GM18507 (cell line): ENCODE data around the gene SYF2.
"Not testable (repeated sequence)": the region's sequence is repeated elsewhere in the genome, so short reads cannot be mapped to it uniquely, and the experiment has no call there.

Experiments
- DNase-seq: peaks from one replicate; pipeline ENCODE4 v3.0.0; 2011; ENCODE audit warnings: low read depth; ENCODE audit not compliant: insufficient read length; ENCODE audit errors: extremely low spot score
- FAIRE-seq: peaks from 2 replicates; lab custom pipeline; 2011; peaks lifted over from hg19 to GRCh38; lab: Jason Lieb, UNC

The SYF2 gene

GRCh38 chr1:25187904-25188303, 44.4 kb downstream of the SYF2 start:
- FAIRE-seq, DNase-seq: not testable (repeated sequence)

GRCh38 chr1:25187077-25187476, 45.2 kb downstream of the SYF2 start:
- FAIRE-seq (no peak), DNase-seq (no peak)

DNA sequence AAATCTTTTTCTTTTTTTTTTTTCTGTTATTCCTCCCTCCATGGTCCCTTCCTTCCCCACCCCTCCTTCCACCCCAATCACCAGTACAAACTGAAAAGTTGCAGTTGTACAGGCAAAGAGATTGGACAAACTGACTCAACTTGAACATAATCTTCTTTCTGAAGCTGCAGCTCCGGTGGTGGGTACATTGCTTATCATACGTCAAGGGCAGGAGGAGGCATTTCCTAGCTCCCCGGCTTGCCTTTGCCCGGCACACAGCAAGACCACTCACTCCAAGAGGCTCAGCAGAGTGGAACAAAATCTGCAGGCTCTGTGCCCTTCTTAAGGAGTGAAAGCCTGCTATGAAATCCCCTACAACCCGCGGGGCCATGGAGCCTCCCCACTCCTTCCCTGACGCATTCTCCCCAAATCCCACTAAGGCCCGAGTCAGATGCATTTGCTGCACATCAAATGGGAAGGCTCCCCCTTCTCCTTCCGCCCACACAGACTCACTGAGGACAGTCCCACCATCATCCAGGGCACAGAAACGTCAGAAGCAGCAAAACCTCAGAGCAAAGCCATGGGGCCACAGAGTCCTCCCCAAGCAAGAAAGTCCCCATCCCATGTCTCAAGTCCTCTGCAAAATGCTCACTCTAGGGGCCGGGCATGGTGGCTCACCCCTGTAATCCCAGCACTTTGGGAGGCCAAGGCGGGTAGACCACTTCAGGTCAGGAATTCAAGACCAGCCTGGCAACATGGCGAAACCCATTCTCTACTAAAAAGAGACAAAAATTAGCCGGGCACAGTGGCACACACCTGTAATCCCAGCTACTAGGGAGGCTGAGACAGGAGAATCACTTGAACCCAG, 45.9 kb downstream of the SYF2 start:
- FAIRE-seq (no peak), DNase-seq (no peak)

- no peak for DNase-seq
- no peak for FAIRE-seq
Measured at GRCh38 chr1:25185409-25186160, 46.7 kb downstream of the SYF2 start.

DNA sequence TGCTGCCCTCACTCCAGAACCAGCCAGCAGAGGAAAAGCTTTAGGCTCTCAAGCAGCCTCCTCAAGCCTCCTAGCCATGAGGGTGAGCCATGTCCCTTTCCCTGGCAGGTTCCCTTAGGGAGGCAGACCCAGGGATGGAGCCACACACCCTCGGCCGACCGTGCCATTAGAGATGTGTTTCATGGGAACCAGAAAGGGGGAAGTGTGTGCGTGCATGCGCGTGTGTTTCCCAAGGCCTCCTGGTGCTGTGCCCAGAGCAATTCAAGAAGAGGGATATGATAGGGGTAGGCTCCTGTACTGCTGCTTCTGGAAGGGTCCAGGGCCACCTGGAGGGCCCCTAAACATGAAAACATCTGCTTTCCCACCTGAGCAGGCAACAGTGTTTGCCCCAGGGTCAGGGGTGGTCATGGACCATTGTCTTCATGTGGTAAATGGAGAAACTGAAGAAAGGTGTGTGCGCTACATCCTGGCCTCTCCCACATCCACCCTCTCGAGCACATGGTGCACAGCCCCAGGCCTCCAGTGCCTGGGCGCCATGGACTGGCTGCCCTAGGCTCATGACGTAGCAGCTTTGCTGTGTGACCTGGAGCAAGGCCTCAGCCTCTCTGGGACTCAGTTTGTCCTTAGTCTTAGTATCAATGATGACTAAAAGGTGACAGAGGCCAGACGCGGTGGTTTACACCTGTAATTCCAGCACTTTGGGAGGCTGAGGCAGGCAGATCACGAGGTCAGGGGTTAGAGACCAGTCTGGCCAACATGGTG, 48.1 kb downstream of the SYF2 start:
- FAIRE-seq (no peak), DNase-seq (no peak)

- DNase-seq (no peak), FAIRE-seq (no peak)
Measured at GRCh38 chr1:25183126-25183980, 48.9 kb downstream of the SYF2 start.

GRCh38 chr1:25182629-25183028, 49.7 kb downstream of the SYF2 start:
- no peak for FAIRE-seq
- no peak for DNase-seq

DNA sequence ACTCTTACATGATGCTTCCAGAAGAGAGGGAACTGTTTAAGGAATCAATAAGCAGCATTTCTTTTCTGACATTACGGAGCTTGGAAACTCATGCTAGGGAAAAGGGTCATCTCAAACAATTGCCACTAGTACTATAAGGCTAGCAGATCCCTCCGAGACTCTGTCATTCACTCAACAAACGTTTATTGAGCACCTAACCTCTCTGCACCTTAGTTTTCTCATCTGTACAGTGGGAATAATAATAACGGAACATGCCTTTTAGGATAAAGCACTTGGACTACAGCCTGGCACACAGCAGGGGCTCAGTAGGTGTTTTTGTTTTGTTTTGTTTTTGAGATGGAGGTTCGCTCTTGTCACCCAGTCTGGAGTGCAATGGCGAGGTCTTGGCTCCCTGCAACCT, 51.3 kb downstream of the SYF2 start:
- FAIRE-seq (no peak), DNase-seq (no peak)

GRCh38 chr1:25178917-25179561, 53.3 kb downstream of the SYF2 start:
- no peak for FAIRE-seq
- no peak for DNase-seq

GRCh38 chr1:25174730-25175612, 57.3 kb downstream of the SYF2 start:
- DNase-seq (no peak), FAIRE-seq (no peak)

GRCh38 chr1:25174363-25174729, 58.0 kb downstream of the SYF2 start:
- no peak for FAIRE-seq

GRCh38 chr1:25173809-25174340, 58.4 kb downstream of the SYF2 start:
- FAIRE-seq, result no peak

More at GRCh38 chr1:25174363-25174729, 58.0 kb downstream of the SYF2 start:
- DNase-seq, result no peak

More at GRCh38 chr1:25173809-25174340, 58.4 kb downstream of the SYF2 start:
- no peak for DNase-seq
